Stimulated activated CD4-positive, alpha-beta T cell treated with anti-CD3 and anti-CD28 coated beads, Interleukin-15, amount 100 ng/mL, for 1 hour (primary cell): Measurements from ENCODE around the gene EXT2.

Source experiments
- DNase-seq, 2 donors: peaks; one replicate each; pipeline ENCODE4 v3.0.0-alpha.2; 2020; ENCODE audit warnings: low read depth in 1 of 2, low spot score in 1 of 2

EXT2 gene

DNA sequence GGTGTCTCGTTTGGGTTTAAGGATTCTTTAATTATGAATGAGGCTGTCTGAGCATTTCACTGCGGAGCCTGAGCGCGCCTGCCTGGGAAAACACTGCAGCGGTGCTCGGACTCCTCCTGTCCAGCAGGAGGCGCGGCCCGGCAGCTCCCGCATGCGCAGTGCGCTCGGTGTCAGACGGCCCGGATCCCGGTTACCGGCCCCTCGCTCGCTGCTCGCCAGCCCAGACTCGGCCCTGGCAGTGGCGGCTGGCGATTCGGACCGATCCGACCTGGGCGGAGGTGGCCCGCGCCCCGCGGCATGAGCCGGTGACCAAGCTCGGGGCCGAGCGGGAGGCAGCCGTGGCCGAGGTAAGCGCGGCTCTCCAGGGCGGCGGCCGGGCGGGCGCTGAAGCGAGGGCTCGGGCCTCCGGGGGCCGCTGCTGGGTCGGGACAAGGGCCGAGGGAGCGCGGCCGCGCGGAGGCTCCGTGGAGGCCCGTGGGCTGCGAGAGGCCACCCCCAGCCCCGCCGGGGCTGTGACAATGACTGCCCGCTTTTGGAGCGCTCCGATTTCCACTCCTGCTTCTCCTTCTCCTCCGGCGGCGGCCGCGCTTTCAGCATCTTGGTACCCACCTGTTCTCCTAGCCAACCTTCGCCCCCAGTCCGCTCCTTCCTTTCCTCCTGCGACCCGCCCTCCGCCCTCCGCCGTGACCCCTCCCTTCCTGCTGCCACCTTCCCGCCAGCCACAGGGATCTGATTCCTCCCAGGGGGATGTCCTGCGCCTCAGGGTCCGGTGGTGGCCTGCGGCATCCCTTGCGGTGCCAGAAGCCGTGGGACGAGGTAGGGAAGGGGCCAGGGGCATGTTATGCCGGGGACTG is at the start of gene EXT2:
Gene EXT2 (plus strand): TSS at position 173 of the 854 bp plus-strand sequence. CDS start 12,035 bp downstream, outside the sequence.
- peak; percentile 74 to 79 for DNase-seq

DNA sequence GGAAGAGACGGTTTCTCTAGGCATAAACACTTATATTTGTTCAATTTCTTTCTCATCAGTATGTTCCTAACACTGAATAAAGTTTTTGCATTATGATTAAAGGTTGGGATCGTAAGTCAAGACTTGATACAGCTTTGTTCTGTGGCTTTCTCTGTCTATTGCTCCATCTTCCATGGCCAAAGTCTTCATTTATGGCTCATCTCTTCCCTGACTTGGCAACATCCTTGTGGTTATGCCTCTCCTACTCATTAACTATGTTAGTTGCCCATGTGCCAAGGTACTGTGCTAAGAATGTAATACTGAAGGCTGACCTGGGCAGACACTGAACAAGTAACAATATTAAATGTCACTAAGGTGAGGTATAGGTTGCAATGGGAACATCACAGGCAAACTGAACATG is 49.3 kb upstream of the EXT2 start:
- DNase-seq = no peak

DNA sequence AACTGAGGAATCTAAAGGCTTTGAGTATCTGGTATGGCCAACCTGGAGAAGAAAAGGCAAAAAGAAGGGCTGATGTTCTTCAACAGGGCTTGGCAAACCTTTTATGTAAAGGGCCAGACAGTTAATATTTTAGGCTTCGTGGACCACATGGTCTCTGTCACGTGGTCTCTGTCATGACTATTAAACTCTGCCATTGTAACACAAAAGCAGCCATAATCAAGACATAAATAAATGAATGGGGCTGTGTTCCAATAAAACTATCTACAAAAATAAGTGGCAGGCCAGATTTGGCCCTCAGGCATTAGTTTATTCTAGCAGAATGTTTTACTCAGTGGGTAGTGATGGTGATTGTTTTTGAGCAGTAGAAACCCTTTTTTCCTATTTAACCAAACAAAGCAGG is 48.2 kb upstream of the EXT2 start:
- DNase-seq = no peak

DNA sequence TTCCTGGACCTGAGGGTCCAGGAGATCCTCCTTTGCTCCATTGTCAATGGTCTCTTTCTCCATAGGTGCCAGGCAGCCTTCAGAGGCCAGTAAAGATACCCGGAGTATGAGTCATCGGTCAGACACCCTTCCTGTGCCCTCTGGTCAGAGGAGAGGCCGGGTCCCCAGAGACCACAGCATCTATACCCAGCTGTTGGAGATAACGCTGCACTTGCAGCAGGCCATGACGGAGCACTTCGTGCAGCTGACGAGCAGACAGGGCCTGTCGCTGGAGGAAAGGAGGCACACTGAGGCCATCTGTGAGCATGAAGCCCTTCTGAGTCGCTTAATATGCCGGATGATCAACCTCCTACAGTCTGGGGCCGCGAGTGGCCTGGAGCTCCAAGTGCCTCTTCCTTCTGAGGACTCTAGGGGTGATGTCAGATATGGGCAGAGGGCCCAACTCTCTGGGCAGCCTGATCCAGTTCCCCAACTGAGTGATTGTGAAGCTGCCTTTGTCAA is 47.5 kb upstream of the EXT2 start, which contains the start of gene ACCSL:
Gene ACCSL (plus strand): TSS at position 51 of the 501 bp plus-strand sequence. CDS start 56 bp downstream, at position 107.
- no peak for DNase-seq

DNA sequence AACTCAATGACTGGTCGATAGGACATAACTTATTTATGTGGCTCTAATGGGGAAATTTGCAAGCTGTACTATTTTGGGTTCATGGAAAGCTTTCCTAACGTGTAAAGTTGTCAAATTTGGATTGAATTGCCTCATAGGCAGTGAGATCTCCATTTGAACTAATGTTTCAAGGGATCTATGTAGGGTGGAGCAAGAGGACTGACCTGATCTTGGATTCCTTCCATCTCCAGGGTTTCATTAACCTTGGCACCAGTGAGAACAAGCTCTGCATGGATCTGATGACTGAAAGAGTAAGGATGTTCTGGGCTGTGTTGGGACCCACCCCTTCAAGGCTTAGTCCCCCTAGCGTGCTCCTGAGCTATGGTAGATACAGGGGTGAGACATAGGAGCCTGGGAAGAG is 45.6 kb upstream of the EXT2 start:
- DNase-seq = no peak

DNA sequence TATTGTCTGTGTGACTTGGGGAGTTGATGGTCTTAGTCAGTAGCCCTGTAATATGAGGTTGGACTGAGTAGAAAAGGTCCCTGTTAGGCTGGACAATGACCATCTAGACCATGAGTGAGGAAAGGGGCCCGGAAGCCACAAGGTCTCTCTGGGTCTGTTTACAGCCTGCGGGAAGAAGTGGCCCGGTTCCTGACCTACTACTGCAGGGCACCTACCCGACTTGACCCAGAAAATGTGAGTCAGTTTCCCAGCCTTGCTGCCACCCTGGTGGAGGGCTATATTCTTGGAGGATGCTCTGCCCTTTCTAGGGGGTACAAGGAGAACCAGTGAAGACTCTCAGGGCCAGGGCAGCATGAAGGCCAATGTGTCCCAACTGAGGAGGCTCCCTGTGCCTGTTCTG is 44.3 kb upstream of the EXT2 start:
- DNase-seq = no peak

DNA sequence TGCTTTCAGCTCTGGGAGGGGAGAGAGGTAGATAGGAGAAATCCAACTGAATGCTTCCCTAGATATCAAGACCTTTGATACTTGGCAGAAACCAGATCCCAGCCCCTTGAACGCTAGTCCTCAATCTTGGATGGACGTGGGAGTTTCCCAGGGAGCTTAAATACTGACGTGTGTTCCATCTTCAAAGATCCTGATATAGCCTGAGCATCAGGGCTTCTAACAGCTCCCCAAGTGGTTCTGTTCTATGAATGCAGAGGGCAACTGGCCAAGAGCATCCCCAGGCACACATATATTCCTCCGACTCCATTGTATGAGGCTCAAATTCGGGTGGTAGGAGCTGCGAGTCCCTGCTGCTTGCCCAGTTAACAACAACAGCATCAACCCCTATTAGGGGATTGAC is 38.1 kb upstream of the EXT2 start:
- DNase-seq = no peak

DNA sequence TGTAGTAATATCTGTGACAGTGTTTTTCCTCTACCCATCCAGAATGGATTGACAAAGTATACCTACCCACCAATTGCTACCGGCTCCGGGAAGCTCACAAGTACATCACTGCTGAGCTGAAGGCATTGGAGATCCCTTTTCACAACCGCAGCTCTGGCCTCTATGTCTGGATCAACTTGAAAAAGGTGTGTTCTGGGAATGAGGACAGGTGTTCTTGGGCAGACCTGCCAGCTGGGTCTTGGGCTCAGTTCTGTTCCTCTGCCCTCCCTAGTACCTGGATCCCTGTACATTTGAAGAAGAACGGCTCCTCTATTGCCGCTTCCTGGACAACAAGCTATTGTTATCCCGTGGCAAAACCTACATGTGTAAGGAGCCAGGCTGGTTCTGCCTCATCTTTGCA is 37.2 kb upstream of the EXT2 start:
- DNase-seq = no peak

DNA sequence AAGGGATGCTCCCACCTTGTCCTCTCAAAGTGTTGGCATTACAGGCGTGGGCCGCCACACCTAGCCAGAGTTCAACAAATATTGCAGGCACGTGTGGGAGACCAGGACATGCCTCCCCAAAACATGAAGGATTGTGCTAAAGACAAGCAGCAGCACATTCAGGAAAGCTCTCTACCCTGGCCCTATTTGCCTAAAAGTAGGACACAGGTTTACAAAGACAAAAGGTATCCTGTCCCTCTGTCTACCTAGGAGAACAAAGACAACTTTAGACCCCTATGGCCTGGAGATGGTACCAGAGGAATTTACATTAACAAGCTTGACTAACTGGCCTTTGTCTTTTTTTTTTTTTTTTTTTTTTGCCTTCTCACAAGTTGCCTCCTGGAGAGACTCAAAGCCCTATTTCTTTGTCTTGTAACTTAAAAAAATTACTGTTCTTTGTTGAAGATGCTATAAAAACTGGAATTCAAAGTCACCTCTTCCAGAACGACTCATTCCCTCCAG is 30.3 kb upstream of the EXT2 start:
- DNase-seq = no peak

DNA sequence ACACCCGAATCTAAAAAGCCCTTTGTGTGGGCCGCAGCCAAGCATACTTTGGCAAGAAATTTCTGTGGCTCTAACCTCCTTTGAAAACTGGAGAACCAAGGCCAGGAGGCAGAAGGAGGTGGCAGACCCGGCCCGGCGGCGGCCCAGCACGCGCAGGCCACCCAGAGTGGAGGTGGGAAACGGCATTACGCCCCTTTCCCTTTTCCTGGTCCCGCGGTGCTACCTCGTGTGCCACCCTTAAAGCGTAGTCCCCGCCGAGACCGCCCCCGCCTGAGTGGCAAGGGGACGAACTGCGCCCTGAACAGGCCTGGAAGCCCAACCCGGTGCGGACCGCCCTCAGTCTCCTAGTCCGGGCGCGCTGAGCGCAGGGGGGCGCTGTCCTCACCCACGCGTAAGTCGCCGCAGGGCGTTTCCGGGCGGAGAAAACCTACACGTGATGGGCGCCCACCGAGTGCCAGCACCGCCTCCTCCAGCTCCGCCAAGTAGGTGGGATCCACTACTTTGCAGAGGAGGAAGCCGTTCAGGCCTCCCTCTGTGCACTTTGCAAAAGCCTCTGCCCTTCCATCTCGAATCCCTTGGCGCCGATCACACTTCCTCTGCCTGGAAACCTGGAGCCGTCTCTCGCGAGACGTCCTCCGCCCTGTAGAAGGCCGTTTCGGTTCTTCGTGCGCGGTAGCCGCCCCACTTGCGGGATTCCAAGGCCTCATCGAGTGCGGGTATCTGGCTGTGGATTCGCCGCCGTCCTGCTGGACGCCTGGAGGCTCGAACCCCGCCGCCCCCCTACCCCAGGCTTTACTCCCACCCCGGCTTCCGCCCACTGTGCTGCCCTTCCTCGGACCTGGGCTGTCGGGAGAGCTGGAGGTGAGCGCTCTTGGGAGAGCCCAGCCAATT is 29.4 kb upstream of the EXT2 start, which contains the start of gene ACCS:
Gene ACCS (plus strand): TSS at position 430 of the 891 bp plus-strand sequence. CDS start 1,358 bp downstream, outside the sequence.
- peak; percentile 71 to 78 for DNase-seq

DNA sequence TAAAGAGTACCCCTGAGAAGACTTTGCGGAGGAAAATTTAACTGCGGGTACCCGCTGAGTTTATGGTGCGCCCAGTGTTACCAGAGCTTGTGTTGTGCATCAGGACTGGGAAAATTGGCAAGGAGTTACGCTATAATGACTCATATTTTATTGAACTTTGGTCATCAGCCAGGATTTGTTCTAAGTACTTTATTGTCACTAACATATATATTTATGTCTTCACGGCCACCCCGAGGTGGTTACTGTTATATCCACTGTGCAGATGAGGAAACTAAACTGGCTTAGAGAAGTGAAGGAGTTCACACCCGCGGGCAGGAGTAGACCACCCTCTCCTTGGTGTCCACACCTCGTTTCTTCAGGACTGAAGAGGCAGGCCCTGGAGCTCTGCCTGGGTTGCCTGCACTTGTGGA is 28.7 kb upstream of the EXT2 start:
- no peak for DNase-seq

DNA sequence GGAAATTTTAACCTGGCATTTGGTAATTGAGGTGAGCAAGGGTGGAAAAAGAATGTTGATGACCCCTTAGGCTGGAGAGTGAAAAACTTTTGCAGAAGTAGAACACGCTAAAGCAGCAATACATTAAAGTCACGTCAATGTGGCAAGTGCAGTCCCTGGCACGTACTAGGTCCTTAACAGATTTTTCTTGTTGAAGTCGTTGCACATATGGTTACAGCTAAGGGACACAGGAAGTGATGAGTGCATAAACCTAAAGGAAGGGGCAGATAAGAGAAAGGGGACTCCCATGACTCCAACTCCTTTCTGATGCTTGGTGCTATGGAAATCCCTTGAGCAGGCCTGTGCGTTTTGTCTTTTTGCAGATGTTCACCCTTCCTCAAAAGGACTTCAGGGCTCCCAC is 28.2 kb upstream of the EXT2 start:
- no peak for DNase-seq

DNA sequence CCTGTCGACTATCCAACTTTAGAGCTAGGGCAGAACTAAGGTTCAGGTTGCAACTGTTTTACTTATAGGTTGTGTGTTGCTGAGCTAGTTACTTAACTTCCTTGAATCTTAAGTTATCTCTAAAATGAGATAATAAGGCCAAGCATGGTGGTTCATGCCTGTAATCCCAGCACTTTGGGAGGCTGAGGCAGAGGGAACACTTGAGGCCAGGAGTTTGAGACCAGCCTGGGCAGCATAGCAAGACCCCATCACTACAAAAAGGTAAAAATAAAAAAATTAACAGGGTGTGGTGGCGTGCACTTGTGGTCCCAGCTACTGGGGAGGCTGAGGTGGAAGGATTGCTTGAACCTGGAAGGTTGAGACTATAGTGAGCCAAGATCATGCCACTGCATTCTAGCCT is 27.3 kb upstream of the EXT2 start:
- no peak for DNase-seq

DNA sequence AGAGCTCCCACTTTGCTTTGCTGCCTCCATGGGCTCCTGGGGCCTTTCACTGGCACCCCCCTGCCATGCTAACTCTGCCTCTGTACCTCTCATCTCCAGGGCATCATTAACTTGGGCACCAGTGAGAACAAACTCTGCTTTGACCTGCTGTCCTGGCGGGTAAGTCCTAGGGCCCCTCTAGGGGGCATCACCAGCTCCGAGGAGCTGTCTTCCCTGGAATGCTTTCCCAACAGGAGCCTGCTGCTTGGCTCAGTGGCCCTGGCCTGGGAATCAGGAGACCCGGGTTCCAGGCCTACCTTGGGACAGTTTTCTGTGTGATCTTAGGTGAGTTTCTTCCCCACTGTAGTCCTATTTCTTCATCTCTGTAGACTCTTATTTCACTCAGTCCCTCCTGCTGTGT is 24.3 kb upstream of the EXT2 start:
- no peak for DNase-seq

DNA sequence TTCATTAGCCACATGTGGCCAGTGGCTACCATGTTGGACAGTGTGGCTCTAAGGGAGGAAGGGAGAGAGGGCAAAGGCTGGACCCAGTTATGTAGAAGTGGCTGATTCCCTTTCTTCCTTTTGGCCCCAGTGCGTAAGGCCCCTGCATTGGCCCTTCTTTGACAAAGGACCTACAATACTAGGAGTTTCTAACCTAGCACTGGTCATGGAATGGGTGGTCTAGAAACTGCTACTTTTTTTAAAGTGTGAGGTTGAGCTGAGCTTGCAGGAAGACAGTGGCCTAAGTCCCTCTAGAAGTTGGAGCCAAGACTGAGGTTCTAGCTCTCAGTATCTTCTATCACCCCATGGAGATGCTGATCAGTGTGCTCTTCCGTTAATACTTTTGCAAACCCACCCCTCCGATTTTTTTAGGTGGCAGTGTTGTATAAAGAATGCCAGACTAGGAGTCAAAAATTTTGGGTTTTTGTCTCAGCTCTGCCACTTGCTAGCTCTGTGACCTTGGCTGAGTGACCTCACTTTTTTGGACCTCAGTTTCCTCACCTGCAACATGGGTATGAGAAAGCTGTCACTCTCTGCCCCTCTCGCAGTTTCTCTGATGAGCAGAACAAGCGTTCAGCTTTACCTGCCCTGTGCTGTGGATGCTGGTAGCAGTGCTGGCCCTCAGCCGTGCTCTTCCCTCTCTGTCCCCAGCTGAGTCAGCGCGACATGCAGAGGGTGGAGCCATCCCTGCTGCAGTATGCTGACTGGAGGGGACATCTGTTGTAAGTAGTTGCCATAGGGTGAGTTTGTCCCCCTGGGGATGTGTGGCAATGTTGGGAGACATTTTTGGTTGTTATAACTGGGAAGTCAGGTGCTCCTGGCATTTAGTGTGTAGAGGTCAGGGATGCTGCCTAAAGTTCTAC is 22.5 kb upstream of the EXT2 start:
- DNase-seq = no peak

DNA sequence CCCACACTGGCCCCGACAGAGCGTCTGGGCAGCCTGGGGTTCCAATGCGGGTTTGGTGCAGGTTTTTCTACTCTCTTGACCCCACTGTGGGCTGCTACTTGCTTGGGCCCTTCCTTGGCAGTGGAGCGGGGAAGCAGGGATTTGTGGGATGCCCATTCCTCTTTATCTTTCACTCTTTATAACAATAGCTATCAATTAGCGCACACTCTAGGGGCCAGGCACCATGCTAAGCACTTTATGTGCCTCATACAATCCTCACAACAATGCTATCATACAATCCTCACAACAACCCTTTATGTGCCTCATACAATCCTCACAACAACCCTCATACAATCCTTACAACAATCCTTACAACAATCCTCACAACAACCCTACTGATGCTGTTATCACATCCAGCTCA is 16.7 kb upstream of the EXT2 start:
- DNase-seq = no peak

DNA sequence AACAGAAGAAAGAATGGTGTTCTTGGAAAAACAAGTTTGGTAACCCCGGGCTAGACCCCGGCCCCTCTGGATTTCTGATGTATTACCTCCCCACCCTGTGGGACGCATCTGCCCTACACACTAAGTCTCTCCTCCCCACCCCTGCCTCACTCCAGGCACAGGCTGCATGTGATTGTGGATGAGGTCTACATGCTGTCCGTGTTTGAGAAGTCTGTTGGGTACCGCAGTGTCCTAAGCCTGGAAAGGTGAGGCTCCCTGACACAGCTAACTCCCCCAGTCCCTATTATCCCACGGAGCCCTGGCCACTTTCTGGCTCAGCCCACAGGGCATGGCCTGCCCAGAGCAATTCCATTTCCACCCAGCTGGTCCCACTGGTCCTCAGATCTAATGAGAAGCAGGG is 16.1 kb upstream of the EXT2 start:
- DNase-seq = no peak

DNA sequence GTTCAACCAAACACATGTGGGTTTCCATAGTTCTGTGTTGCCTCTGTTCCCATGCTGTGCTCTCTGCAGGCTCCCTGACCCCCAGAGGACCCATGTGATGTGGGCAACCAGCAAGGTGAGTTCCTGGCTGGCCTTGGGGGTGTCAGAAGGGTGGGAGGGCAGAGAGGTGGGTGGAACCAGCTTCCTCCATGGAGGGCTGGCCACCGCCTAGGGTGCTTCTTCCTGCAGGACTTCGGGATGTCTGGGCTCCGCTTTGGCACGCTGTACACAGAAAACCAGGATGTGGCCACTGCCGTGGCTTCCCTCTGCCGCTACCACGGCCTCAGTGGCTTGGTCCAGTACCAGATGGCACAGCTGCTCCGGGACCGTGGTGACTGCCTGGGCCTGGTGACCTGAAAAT is 14.5 kb upstream of the EXT2 start:
- DNase-seq = no peak

DNA sequence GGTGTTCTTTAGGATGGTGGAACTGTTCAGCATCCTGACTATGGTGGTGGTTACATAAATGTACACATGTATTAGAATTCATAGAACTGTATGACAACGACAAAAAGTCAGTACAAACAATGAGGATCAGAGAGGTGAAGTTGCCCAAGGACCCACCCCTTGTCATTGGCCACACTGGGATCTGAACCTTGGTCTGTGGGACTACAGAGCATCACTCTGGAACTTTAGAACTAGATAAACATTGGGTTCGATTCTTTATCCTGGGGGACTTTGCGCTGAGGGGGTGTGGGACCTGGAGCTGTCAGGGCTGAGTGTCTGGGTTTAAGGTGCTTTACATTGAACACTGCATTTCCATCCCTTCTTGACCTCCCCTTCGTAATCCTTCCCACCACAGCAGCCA is 12.8 kb upstream of the EXT2 start:
- no peak for DNase-seq

DNA sequence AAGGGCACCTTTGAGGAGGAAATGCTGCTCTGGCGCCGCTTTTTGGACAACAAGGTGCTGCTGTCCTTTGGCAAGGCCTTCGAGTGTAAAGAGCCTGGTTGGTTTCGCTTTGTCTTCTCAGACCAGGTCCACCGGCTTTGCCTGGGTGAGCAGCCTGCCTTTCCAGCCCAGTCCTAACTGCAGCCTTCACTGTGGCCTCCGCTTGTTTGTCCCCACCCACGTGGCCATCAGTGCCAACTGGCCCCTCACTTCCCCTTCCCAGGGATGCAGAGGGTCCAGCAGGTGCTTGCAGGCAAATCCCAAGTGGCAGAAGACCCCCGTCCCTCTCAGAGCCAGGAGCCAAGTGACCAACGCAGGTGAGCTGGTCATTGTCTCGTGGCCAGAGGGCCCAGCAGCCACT is 12.0 kb upstream of the EXT2 start:
- no peak for DNase-seq

DNA sequence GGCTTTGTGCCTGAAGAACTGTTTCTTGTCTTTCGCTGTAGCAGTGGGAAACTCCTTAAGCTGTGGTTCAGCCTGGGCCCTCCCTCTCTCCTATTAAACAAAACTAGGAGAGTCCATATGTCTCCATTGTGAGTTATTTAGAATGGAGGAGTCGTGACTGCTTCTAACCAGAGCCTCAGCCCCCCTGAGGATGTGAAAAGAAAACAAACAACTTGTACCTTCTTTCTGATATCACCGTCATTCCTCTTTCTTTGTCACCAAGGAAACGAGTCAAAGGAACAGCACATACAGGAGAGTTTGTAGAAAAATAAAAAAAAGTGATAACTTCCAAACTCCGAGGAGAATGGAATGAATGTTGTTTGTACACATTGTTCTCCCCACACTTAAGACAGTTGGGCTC is 11.6 kb upstream of the EXT2 start:
- no peak for DNase-seq
